GM21825 (cell line): ENCODE results near the gene MAML2.

Experiments used
- ATAC-seq: cut with Tn5 transposase; IDR thresholded peaks from one replicate; pipeline ENCODE4 v1.9.1; 2021; ENCODE audit warnings: mild to moderate bottlenecking, moderate library complexity; ENCODE audit not compliant: unreplicated experiment

The MAML2 gene

DNA sequence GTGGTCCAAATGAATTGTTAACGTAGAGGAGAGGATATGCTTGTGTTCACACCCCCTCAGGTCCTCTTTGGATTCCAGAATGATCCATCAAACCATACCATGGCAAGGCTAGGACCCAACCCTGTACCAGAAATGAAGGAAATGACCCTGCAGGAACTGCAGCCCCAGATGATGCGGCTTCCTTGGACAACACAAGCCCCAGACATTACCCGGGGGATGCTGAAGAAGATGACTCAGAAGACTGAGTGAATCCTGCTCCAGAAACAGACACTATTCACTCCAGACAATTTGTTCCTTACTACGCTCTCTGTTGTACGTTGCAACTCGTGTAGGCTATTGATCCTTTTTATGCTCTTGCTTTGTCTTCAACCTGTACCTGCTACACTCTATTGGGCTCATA is 403.9 kb downstream of the MAML2 start:
- ATAC-seq: no peak

DNA sequence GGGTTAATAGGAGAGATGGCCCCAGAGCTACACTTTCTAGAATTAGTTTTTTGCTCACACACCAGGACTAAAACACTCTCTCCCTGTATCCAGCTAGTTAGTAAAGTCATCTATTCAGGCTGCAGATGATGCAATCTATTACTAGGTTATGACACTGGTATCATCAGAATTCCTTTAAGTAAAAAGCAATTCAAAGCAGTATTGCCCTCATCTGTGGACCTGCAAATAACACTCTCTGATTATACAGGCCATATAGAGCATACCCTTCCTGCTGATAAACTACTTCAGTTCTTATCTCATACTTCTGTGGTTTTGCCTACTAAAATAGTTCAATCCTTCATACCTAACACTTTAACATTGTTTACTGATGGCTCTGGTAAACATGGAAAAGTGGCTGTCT is 405.6 kb downstream of the MAML2 start:
- no peak for ATAC-seq

DNA sequence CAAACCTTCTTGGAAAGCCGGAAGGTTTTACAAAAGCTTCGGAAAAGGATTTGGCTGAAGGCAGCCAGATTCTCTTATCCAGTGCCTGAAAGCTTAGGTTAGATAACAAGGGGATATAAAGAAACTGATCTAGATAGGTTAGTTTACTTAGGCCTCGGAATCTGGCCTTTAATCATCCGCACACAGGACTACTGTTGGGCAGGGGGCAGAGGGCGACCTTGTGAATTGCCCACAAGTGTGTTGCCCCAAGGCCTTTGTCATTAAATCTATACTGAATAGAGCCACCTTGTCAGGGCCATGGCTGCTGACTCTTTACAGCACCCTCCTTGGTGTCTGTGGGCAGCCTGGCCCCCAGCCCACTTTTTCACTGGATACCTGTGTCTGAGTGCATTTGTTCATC is 409.4 kb downstream of the MAML2 start:
- ATAC-seq: no peak

DNA sequence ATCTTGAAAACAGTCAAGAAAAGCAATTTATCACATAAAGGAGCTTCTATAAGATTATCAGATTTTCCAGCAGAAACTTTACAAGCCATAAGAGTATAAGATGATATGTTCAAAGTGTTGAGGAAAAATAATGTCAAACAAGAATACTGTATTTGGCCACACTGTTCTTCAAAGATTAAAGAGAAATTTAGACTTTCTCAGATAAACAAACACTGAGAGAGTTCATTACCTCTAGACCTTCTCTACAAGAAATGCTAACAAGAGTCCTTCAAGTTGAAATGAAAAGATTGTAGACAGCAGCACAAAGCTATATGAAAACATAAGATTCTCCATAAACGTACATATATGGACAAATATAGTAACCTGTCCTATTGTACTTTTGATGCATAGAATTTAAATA is 411.1 kb downstream of the MAML2 start:
- no peak for ATAC-seq

DNA sequence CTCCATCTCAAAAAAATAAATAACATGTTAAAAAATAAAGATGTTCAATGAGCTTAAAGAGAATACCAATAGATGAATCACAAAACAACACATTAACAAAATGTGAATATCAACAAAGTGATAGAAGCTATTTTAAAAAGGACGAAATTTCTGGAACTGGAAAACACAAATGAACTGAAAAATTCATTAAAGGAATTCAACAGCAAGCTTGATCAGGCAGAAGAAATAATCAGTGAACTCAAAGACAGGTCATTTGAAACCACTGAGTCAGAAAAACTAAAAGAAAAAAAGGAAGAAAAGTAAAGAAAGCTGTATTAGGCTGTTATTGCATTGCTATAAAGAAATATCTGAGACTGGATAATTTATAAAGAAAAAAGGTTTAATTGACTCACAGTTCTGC is 412.0 kb downstream of the MAML2 start:
- ATAC-seq: no peak

DNA sequence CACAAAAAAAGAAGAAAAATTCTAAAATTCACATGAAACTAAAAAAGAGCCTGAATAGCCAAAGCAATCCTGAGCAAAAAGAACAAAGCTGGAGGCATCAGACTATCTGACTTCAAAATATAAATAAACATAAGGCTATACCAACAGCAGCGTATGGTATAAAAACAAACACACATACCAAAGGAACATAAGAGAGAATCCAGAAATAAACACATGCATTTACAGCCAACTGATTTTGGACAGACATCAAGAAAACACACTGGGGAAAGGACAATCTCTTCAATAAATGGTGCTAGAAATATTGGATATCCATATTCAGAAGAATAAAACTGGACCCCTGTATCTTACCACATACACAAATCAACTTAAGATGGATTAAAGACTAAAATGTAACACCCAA is 416.3 kb downstream of the MAML2 start:
- ATAC-seq: no peak
